OCI-LY1 (cell line): ENCODE results near the gene VEGFB.

Source experiments
- EZH2 ChIP-seq: fragments of 200-600 bp; sonication (generic), shearing (Covaris generic); IDR thresholded peaks from 2 replicates; pipeline ENCODE4 v1.8.0; 2017; ENCODE audit warnings: borderline replicate concordance, mixed run types, mild to moderate bottlenecking, antibody characterized with exemption, low read length, moderate library complexity, mixed read lengths
- TF ChIP-seq, protein P1 (sequence below): fragments of 200-600 bp; sonication (generic), shearing (Covaris generic); IDR thresholded peaks from 2 replicates; pipeline ENCODE4 v1.5.1; 2017; ENCODE audit warnings: mild to moderate bottlenecking, antibody characterized with exemption, low read length, moderate library complexity, mixed read lengths

- TF ChIP-seq, protein P1, sequence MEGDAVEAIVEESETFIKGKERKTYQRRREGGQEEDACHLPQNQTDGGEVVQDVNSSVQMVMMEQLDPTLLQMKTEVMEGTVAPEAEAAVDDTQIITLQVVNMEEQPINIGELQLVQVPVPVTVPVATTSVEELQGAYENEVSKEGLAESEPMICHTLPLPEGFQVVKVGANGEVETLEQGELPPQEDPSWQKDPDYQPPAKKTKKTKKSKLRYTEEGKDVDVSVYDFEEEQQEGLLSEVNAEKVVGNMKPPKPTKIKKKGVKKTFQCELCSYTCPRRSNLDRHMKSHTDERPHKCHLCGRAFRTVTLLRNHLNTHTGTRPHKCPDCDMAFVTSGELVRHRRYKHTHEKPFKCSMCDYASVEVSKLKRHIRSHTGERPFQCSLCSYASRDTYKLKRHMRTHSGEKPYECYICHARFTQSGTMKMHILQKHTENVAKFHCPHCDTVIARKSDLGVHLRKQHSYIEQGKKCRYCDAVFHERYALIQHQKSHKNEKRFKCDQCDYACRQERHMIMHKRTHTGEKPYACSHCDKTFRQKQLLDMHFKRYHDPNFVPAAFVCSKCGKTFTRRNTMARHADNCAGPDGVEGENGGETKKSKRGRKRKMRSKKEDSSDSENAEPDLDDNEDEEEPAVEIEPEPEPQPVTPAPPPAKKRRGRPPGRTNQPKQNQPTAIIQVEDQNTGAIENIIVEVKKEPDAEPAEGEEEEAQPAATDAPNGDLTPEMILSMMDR: no peak
- no peak for TF ChIP-seq EZH2
Measured at GRCh38 chr11:64253043-64253442, 18.7 kb downstream of the VEGFB start.
